HG03354 (cell line): Measurements from ENCODE around the gene HCN3.
"Not testable (repeated sequence)": the region's sequence is repeated elsewhere in the genome, so short reads cannot be mapped to it uniquely, and the experiment has no call there.

Experiments used
- ATAC-seq: cut with Tn5 transposase; IDR thresholded peaks from one replicate; pipeline ENCODE4 v1.9.1; 2021; ENCODE audit warnings: mild to moderate bottlenecking; ENCODE audit not compliant: unreplicated experiment, poor library complexity, severe bottlenecking

HCN3 gene

DNA sequence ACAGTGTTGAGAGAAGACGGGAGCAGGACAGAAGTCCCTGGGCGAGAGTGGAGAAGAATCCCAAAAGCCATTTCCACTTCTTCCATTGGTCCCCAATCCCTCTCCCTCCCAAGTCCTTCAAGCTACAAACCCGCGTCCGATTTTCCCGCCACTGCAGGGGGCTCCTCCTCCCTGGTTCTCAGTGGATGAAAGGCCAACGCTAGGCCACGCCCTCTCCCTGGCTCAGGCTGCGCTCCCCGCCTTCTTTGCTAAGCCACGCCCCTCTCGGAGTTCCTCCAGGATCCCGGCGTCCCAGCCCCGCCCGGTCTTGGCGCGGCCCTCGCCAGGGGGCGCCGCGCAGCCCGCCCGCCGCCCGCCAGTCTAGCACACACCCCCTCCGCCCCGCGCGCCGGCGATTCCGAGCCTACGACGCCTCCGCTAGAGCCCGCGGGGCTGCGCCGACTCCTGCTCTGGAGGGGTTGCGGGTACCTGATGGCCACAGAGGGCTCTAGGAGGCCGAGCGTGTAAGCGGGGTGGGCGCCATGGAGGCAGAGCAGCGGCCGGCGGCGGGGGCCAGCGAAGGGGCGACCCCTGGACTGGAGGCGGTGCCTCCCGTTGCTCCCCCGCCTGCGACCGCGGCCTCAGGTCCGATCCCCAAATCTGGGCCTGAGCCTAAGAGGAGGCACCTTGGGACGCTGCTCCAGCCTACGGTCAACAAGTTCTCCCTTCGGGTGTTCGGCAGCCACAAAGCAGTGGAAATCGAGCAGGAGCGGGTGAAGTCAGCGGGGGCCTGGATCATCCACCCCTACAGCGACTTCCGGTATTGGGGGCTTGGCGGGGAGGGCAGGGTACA is at the start of gene HCN3:
HCN3 (plus strand) TSS at position 394 of the 832 bp plus-strand sequence; CDS start at position 522, 128 bp downstream.
- peak; percentile 62 for ATAC-seq

DNA sequence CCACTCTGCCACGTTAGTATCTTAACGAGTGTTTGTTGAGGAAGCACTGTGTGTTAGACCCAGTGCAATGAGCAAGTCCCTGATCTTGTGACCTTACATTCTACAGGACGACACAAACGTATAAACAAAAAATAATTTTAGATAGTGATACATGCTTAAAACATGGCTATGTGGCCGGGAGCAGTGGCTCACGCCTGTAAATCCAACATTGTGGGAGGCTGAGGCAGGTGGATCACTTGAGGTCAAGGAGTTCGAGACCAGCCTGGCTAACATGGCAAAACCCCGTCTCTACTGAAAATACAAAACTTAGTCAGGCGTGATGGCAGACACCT is 49.2 kb upstream of the HCN3 start:
- ATAC-seq: no peak

DNA sequence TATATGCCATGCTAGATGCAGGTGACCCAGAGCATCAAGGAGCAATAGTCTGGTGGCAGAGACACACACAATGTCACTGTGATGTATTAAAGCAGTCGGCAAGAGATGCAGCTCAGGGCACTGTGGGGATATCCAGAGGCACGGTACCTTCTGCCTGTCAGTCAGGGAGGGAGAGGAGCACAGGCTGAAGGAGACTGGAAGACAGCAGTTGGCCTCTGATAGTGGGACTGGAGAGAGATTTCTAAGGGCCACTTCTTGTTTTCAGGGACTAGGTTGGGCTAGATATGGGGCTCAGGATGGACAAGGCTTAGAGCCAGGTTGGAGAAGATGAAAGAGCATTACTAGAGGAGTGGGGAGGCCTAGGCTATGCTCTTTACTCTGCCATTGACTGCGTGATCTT is 46.0 kb upstream of the HCN3 start:
- not testable (repeated sequence) for ATAC-seq

DNA sequence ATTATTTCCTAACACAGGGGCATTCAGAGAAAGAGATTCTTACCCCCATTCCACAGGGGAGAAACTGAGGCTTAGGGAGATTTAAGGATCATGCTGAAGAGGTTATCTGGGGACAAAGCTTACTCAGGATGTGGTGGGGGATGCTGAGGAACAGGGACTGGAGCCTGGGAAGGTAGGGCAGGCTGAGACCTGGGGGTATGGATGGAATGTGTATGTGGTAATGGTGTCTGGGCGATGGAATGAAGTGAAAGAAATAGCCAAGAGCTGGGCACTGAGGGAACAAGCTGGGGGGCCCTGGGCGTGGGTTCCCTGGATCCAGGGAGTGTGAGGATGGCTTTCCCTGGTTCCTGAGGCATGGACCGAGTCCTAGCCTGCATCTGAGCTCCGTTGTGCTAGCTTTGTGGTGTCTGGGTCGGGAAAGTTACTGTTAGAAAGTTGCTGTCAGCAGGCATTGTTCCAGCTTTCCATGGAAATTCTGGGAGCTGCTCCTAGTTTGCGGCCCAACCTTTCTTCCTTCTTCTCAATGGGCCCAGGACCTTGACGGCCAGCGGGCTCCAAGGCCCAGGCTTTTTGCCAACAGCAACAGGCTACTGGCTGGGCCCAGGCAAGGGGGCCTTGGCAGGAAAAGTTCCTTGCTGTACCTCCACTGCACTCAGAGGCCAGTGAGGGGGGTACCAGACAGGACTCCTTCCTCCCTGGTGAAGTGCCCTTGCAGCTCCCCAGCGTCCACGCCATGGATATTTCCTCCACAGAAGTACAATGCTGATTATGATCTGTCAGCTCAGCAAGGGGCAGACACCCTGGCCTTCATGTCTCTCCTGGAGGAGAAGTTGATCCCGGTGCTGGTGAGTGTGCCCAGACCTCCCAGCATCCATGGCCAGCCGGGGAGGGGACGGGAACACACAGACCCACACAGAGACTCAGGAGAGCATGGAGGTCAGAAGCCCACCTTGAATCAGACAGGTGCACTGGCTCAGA is 45.0 kb upstream of the HCN3 start:
- ATAC-seq: not testable (repeated sequence)

DNA sequence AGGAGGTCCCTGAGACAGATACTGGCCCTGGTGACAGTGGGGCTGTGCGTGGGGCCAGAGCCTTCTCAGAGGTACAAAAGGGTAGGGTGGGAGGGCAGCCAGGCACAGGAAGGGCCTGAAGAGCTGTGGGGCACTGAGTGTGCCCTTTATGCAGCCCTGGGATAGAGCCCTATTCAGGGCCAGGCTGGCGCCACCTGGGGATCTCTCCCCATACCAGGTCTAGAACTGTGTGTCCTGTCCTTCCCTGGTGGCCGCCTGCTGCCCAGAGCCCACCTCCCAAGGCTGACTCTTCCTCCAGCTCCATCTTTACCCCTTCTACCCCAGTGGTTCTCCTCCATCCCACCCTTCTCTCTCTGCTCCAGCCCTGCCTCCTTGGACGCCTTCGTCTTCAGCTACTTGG is 43.8 kb upstream of the HCN3 start:
- not testable (repeated sequence) for ATAC-seq

DNA sequence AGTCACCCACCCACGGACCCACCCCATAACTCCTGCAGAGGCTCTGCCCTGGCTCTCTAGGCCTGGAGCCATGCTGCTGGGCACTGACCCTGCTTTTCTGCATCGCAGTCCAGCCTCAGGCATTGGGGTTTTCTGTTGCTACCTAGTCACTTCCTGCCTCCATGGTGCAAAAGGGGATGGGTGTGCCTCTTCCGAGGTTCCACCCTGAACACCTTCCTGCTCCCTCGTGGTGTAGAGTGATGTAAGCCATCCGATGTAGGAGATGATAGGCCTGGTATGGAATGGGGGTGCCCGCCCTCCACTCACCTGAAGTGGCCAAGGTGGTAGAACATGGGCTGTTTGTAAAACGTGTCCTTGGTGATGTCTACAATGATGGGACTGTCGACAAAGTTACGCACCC is 41.9 kb upstream of the HCN3 start:
- not testable (repeated sequence) for ATAC-seq

DNA sequence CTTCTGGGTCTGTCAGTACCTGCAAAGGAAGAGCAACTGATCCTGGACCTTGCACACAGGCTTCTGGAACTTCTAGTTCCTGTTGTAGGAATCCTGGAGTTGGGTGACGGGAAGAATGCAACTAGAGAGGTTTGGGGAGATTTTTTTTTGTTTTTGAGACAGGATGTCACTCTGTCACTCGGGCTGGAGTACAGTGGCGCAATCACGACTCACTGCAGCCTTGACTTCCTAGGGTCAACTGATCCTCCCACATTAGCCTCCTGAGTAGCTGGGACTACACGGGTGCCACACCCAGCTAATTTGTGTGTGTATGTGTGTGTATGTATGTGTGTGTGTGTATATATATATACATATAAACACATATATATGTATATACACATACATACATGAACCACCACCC is 40.8 kb upstream of the HCN3 start:
- ATAC-seq: no peak

DNA sequence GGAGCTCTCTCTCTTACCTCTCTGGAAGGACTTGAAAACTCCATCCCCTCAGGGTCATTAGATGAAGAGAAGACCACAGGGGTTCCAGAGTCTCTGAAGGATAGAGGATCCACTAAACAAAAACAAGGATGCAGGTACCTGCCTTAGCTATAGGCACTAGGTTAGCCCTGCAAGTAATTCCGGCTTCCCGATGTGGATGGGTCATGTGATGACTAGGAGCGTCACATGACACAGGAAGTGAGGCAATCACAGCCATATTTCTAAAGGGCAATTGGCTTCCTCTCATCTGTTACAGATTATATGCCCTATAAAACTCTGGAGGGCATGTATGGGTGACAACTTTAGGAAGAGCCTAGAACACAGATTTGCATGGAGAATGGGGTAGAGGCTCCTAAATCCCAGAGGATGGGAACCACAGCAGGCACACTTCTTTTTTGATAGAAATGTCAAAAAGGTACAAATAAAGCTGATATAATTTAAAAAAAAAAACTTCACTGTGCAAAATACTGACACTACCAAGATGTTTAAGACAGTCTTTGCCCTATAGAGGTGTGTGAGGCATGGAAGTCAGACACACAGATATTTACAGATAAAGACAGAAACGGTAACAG is 36.1 kb upstream of the HCN3 start:
- ATAC-seq: no peak

DNA sequence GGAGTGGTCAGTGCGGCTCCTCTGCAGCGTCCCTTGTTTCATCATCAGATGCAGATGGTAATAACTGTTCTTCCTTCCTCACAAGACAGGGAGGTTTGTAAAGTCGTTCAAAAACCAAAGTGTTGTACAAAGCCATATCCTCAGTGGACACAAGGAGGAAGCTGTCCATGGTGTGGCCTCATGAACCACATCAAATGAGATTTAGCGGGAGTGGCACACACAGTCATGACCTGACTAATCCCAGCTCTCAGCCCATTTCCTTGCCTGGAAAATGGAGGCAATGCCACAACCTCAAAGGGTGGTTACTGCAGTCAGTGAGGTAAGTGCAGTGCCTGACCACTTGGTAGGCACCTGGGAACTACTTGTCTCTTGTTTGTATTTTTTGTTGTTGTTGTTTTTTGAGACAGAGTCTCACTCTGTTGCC is 35.4 kb upstream of the HCN3 start:
- no peak for ATAC-seq

DNA sequence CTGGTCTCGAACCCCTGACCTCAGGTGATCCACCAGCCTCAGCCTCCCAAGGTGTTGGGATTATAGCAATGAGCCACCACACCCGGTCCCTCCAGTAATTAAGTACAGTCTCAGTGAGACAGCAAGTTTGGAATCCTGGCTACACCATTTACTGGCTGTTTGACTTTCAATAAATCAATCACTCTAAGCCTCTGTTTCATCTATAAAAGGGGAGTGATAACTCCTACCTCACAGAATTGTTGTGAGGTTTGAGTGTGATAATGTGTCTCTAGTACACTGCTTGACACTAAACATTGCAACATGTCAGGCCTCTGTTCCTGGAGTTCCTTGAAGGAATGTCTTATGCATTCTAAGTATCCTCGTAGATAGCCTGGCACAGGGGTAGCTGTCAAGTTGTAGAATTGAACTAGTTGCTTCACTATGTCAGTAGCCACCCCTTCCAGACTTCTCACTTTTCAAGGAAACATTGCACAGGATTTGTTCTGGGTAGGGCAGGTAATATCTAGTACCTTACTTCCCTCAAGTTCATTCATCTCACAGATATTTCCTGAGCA is 34.4 kb upstream of the HCN3 start:
- ATAC-seq: no peak

DNA sequence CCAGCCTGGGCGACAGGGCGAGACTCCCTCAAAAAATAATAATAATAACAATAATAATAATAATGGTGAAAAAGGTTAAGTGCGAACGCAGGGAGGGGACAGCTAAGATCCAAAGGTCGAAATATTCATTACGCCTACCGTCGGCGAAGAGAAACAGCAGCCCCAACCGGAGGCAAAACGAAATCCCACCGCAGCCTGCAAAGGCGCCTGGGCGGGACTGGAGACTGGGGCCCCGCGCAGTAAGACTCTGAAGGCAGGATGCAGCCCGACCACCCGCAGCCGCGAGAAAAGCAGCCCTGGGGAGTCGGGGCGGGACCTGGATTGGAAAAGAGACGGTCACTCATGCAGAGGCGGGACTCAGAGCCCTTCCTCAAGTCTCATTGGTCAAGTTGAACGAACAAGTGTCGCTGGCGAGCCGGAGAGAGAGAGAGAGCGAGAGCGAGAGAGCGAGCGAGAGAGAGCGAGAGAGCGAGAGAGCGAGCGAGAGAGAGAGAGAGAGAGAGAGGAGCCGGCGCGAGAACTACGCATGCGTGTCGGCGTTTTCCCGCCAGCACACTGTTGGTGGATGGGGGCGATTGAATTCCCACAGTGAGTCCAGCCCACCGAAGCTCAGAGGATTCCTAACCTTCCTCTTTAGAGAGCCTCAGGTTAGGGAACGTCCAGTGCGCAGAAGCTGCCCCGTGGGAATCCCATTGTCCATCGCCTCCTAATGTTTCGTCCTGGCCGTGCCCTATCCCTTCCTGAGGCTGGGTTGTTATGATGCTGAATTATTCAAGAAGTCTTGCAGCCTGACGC is 32.7 kb upstream of the HCN3 start:
- peak; percentile 84 for ATAC-seq

DNA sequence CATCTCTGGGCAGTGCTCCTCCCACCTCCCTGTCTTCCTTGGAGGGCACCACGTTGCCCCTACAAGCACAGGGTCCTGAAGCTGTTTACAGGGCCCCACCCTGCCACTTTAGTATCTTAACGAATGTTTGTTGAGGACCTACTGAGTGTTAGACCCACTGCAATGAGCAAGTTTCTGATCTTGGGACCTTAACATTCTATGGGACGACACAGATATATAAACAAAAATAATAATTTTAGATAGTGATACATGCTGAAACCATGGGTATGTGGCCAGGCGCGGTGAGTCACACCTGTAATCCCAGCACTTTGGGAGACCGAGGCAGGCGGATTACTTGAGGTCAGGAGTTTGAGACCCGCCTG is 32.1 kb upstream of the HCN3 start:
- no peak for ATAC-seq

DNA sequence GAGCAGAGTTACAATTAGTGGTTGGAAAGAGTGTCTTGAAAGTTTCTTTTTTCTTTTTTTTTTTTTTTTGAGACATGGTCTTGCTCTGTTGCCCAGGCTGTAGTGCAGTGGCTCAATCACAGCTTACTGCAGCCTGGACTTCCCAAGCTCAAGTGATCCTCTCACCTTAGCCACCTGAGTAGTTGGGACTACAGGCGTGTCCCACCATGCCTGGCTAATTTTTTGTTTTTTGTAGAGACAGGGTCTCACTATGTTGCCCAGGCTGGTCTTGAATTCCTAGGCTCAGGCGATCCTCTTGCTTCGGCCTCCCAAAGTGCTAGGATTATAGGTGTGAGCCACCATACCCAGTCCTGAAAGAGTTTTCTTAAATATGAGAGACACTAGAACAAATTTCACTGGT is 30.5 kb upstream of the HCN3 start:
- not testable (repeated sequence) for ATAC-seq

DNA sequence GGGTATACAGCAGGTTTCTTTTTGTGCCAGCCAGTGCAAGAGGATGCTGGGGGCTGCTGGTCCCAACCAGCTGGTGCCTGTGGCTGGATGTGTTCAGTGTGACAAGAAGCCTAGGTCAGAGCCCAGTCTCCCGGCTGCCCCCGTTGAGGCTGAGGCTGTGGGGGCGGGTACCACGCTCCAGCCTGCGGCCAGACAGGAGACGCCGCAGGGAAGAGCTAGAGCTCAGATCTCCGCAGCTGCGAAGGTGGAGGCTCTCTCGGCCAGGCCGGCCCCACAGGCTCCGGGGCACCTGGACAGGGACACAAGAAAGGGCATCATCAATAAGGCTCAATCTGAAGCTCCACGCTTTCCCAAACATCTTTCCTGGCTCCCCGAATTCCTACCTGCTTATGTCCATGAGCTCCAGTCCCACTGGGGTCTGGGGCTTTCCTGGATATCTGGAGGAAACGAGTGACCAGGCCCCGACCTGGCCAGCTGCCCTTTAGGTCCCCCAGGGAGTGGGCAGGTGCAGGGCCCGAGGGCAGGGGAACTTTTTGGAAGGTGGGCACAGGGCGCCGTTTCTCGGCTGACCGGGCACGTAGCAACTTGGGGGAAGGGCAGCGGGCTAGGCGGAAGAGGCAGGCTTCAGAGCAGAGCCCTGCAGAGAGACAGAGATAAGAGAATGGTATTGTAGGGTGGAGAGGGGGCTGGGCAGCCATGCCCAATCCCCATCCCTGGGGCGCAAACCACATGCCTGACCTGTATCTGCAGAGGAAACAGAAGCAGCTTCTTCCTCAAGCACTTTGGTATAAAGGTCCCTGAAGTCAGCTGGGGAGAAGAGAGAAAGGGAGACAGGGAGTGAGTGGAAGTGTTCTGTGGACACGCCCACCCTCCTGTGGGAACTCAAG is 29.4 kb upstream of the HCN3 start:
- ATAC-seq: no peak

DNA sequence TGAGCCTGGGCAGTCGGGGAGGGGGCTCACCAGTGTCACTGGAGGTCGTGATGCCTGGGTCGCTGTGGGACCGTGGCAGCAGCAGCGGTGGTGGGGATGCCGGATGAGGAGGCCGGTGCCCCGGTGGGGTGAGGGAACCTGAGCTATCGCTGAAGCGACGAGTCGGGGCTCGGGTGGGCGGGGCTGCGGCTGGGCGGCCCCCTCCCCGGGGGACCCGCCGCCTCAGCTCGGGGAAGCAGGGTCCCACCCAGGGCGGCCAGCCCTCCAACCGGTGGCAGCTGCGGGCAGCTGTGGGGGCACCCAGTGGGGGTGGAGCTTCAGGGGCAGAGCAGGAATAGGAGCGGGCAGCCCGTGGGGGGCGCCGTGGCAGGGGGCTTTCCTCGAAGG is 27.0 kb upstream of the HCN3 start:
- peak; percentile 17 for ATAC-seq

DNA sequence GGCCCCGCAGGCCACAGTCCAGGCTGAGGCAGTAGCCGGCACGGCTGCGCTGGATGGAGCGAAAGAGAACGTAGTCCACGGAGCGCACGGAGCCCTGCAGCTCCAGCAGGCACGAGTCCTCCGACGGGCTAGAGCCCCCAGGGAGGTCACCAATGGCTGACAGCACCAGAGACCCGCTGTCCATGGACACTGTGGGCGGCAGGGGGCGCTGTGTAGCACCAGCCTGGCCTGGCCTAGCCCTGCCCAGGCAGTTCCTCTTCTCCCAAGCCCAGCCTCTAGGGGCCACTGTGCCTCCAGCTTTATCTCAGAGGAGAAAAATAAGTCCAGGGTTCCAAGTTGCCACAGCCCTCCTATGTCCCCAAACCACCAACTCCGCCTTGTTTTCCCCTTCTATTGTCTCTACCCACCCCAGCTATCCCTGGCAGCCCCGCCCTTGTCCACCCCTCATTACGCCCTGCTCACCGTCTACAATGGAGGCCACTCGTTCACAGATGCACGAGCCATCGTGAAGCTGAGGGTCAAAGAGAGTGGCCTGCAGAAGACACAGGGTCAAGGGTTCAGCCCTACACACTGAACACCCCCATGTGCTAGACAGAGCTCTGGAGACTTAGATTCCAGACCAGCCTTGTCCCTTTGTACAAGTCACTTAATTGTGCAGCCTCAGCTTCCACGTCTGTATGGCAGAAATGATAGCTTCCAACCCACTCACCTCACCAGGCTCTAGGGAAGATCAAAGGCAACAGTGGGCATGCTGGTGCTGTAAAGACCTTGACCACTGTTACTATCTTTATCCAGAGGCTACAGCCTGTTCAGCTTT is 26.4 kb upstream of the HCN3 start:
- peak; percentile 82 for ATAC-seq

DNA sequence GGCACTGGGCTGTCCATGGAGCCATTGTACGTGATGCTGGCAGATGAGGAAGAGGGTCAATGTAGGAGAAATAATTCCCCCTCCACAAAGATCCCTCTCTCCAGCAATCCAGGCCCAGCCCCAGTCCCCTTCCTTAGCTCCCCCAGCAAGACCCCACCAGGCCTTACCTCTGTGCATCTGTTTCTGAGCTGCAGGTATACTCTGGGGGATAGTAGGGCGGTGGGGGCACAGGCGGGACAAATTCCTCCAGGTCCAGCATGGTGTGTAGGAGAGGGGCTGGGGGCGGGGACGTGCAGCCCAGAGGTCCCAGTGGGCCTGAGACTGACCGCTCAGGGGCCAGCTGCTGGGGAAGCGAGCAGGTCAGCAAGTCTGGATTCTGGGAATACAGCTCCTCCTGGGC is 25.7 kb upstream of the HCN3 start:
- ATAC-seq: no peak

DNA sequence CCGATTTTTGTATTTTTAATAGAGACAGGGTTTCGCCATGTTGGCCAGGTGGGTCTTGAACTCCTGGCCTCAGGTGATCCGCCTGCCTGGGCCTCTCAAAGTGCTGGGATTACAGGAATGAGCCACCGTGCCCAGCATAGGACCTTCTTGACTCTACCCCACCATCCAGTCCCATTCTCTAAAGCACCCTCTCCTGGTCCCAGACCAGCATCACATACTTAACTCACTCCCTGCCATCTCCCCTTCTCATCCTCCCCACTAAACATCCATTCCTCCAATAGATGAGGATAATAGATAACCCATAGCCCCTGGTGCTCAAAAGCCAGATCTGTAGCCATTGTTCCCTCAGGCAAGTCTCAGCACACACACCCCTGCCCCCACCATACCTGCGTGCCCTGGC is 24.1 kb upstream of the HCN3 start:
- no peak for ATAC-seq
